ENCODE data around the gene ELF5.
A peak's percentile ranks its signal among the peaks of the same experiment; 100 is the strongest.

ELF5 gene

GRCh38 chr11:34488855-34489557, 24.6 kb downstream of the ELF5 start:
- no peak for DNase-seq

- no peak for DNase-seq
These were observed 26.2 kb downstream of the ELF5 start for GRCh38 chr11:34487430-34487829.

- no peak for DNase-seq
These were observed 30.3 kb downstream of the ELF5 start for GRCh38 chr11:34483106-34483874.

- DNase-seq, result no peak
These were observed 32.3 kb downstream of the ELF5 start for GRCh38 chr11:34481307-34481706.

GRCh38 chr11:34480314-34480713, 33.3 kb downstream of the ELF5 start:
- DNase-seq, result no peak

GRCh38 chr11:34478845-34479663, 34.5 kb downstream of the ELF5 start:
- DNase-seq, result no peak

- DNase-seq, result no peak
These were observed 36.7 kb downstream of the ELF5 start for GRCh38 chr11:34476849-34477248.

- no peak for DNase-seq
These were observed 37.9 kb downstream of the ELF5 start for GRCh38 chr11:34475656-34476055.

GRCh38 chr11:34473603-34474169, 39.9 kb downstream of the ELF5 start:
- no peak for DNase-seq

- no peak for DNase-seq
These were observed 45.3 kb downstream of the ELF5 start for GRCh38 chr11:34468209-34468841.

- no peak for DNase-seq
These were observed 46.6 kb downstream of the ELF5 start for GRCh38 chr11:34466802-34467488.

- no peak for DNase-seq
These were observed 49.0 kb downstream of the ELF5 start for GRCh38 chr11:34464591-34465051.

- DNase-seq, result no peak
These were observed 52.4 kb downstream of the ELF5 start for GRCh38 chr11:34461215-34461614.

GRCh38 chr11:34460278-34460677, 53.3 kb downstream of the ELF5 start:
- DNase-seq, result no peak

- no peak for DNase-seq
These were observed 54.0 kb downstream of the ELF5 start for GRCh38 chr11:34459507-34460162.

- DNase-seq, result no peak
These were observed 55.1 kb downstream of the ELF5 start for GRCh38 chr11:34458525-34458924.

GRCh38 chr11:34457607-34458006, 56.0 kb downstream of the ELF5 start:
- DNase-seq, result no peak

GRCh38 chr11:34454308-34455032, 59.1 kb downstream of the ELF5 start:
- no peak for DNase-seq

GRCh38 chr11:34451053-34451452, 62.5 kb downstream of the ELF5 start:
- no peak for DNase-seq

GRCh38 chr11:34449013-34449412, 64.6 kb downstream of the ELF5 start:
- peak; percentile 9 for DNase-seq
